PC-3 (cell line): ENCODE results near the gene TNFRSF18. TPM values are rescaled to one million over a fixed set of nuclear protein-coding genes. Genes with fewer than 3 reads are reported as not detected.

Source experiments
- ATAC-seq: fragments of 200-7000 bp; cut with Tn5 transposase; 2 replicates; pipeline ENCODE4 v1.9.1; 2020; ENCODE audit warnings: mild to moderate bottlenecking, moderate library complexity
- BruUV-seq: library from RNA; stranded (reverse); fragments of 400-500 nt; replicated peaks from 2 replicates; lab custom pipeline; 2021; lab: Mats Ljungman, UMichigan
- CTCF ChIA-PET: fragments of 300-600 bp; sonication (Branson Sonifier 250); formaldehyde crosslinking; loops from one replicate; lab custom pipeline; 2022; ENCODE audit warnings: antibody characterized with exemption; lab: Charles Lee
- POLR2A ChIA-PET: fragments of 300-600 bp; sonication (Branson Sonifier 250); formaldehyde crosslinking; loops from one replicate; lab custom pipeline; 2022; ENCODE audit warnings: antibody characterized with exemption; ENCODE audit not compliant: unreplicated experiment; lab: Charles Lee
- DNase-seq: peaks from one replicate; pipeline ENCODE4 v3.0.0-alpha.2; 2015
- H2AFZ ChIP-seq: fragments of 300-600 bp; sonication (generic); 2 replicates; pipeline ENCODE4 v1.6.0; 2016; ENCODE audit warnings: antibody characterized with exemption, low read length
- H3F3A ChIP-seq: fragments of 300-600 bp; sonication (generic); one replicate; pipeline ENCODE4 v1.6.0; 2017; ENCODE audit warnings: antibody characterized with exemption, low read length, control low read depth, mild to moderate bottlenecking; ENCODE audit not compliant: unreplicated experiment
- H3K27ac ChIP-seq: fragments of 300-600 bp; sonication (generic); 2 replicates; pipeline ENCODE4 v1.5.1; 2016; ENCODE audit warnings: mild to moderate bottlenecking, low read length
- H3K27me3 ChIP-seq: fragments of 300-600 bp; sonication (generic); 2 replicates; pipeline ENCODE4 v1.6.1; 2016; ENCODE audit warnings: low read length, mixed read lengths
- H3K36me3 ChIP-seq: fragments of 300-600 bp; sonication (generic); 2 replicates; pipeline ENCODE4 v1.6.1; 2016; ENCODE audit warnings: low read depth, mixed run types, low read length, mixed read lengths
- H3K4me1 ChIP-seq: fragments of 300-600 bp; sonication (generic); 2 replicates; pipeline ENCODE4 v1.5.1; 2016; ENCODE audit warnings: low read length; ENCODE audit not compliant: insufficient read depth
- H3K4me2 ChIP-seq: fragments of 300-600 bp; sonication (generic); 2 replicates; pipeline ENCODE4 v1.6.0; 2016; ENCODE audit warnings: low read length
- H3K4me3 ChIP-seq: fragments of 300-600 bp; sonication (generic); 2 replicates; pipeline ENCODE4 v1.5.1; 2016; ENCODE audit warnings: mild to moderate bottlenecking, low read length, mixed read lengths
- H3K79me2 ChIP-seq: fragments of 300-600 bp; sonication (generic); 2 replicates; pipeline ENCODE4 v1.6.1; 2017; ENCODE audit warnings: low read length, mixed read lengths
- H3K9ac ChIP-seq: fragments of 300-600 bp; sonication (generic); 2 replicates; pipeline ENCODE4 v1.6.0; 2016; ENCODE audit warnings: mild to moderate bottlenecking, low read length
- H3K9me2 ChIP-seq: fragments of 300-600 bp; sonication (generic); replicated peaks from 2 replicates; pipeline ENCODE4 v1.6.1; 2016; ENCODE audit warnings: mixed run types, low read length, mixed read lengths
- H3K9me3 ChIP-seq: fragments of 300-600 bp; sonication (generic); 2 replicates; pipeline ENCODE4 v1.6.1; 2016; ENCODE audit warnings: low read length, mixed read lengths
- H4K20me1 ChIP-seq: fragments of 300-600 bp; sonication (generic); 2 replicates; pipeline ENCODE4 v1.6.1; 2016; ENCODE audit warnings: low read length, mixed read lengths
- CTCF ChIP-seq: fragments of 300-600 bp; sonication (generic); conservative IDR thresholded peaks from 2 replicates; pipeline ENCODE4 v1.5.1; 2017; ENCODE audit warnings: antibody characterized with exemption, low read depth, mild to moderate bottlenecking, low read length
- EZH2 ChIP-seq: fragments of 300-600 bp; sonication (generic); IDR thresholded peaks from one replicate; pipeline ENCODE4 v1.6.1; 2017; ENCODE audit warnings: antibody characterized with exemption, mild to moderate bottlenecking, low read length; ENCODE audit not compliant: unreplicated experiment
- EZH2phosphoT487 ChIP-seq: fragments of 300-600 bp; sonication (generic); IDR thresholded peaks from 2 replicates; pipeline ENCODE4 v1.6.1; 2018; ENCODE audit warnings: mild to moderate bottlenecking, antibody characterized with exemption, low read length, borderline replicate concordance
- intact Hi-C: fragments of 100-400 bp; cut with micrococcal nuclease; formaldehyde crosslinking; loops from 2 replicates; pipeline ENCODE4 v1.9.0; 2023
- total RNA-seq: library from RNA; depleted of rRNA; stranded (reverse); fragments of >200 nt; gene quantifications from 2 replicates; pipeline ENCODE4 v1.2.3, GENCODE V29; 2014

The TNFRSF18 gene
- total RNA-seq, 1 experiment from 2014 or later, result 87.2 TPM

DNA sequence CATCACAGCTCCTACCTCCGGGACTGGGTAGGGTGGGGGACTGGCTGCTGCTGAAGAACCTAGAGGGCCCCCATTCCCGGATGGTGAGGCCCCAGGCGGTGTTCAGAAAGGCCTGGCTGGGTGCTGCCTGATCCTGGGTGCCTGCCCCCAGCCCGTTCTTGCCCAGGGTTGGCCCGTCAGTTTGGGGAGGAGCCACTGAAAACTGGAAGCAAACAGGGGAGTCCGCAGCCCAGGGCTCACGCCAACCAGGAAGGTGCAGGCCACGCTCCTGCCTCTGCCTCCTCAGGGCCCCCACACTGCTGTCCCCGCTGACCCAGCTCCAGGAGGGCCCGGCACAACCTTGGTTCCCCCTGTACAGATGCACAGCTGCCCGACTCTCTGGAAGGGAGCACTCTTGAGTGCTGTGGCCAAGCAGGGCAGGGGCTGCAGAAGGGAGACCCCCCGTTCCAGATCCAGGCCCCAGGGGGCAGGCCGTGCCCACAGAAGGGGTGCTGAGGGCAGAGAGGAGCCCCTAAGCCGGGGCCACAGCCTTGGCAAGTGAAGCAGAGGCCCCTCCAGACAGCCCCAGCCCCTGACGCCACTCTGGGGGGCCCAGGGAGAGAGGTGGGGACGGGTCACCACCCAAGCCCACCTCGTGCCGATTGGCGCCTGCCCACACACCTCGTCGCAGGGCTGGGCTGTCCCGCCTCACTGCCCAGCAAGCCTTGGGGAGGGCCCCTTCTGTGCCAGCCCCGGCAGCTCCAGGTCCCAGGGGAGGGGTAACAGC, 34.6 kb upstream of the TNFRSF18 start:
- Histone ChIP-seq H3K9me3 (no peaks in the 10 kb centered on the region), H3K4me1 (peaks cover 41% of the 10 kb centered on the region), H3K36me3 (no peaks in the 10 kb centered on the region), H3K9me2 (no peaks in the 10 kb centered on the region), H3K27ac (no peak overlapping the region), H3K9ac (no peak overlapping the region), H3K79me2 (no peaks in the 10 kb centered on the region), H3K4me2 (no peak overlapping the region), H4K20me1 (no peaks in the 10 kb centered on the region), H3K27me3 (no peaks in the 10 kb centered on the region), H2AFZ (no peak overlapping the region), H3K4me3 (no peak overlapping the region), H3F3A (no peaks in the 10 kb centered on the region)
- CTCF ChIA-PET, result no interaction called here
- no TSS peak for BruUV-seq
- POLR2A ChIA-PET, result interaction anchor here (0.6 kb wide), 1 partner anchor 35 kb away, joined by 11 read pairs; no protein-coding TSS in a partner anchor
- ATAC-seq (no peak), DNase-seq (no peak)
- intact Hi-C loops, result no loop called here
- TF ChIP-seq EZH2, result no peak
- TF ChIP-seq EZH2phosphoT487, result no peak
- TF ChIP-seq CTCF, result no peak

GRCh38 chr1:1240348-1240732, 33.9 kb upstream of the TNFRSF18 start:
- H3K9me3 ChIP-seq, result no peaks in the 10 kb centered on the region
- CTCF ChIA-PET, result interaction anchor here (1.7 kb wide), 1 partner anchor 24 kb away, joined by 4 read pairs; no protein-coding TSS in a partner anchor
- POLR2A ChIA-PET, result no interaction called here
- H3K79me2 ChIP-seq, result peaks cover 4% of the 10 kb centered on the region
- H2AFZ ChIP-seq, result no peak overlapping the region
- H3K4me2 ChIP-seq, result no peak overlapping the region; the same call in 1 of the 2 replicates
- no peaks in the 10 kb centered on the region for H4K20me1 ChIP-seq
- H3F3A ChIP-seq, result no peaks in the 10 kb centered on the region
- intact Hi-C loops, result no loop called here
- no peaks in the 10 kb centered on the region for H3K27me3 ChIP-seq
- TF ChIP-seq CTCF (no peak), EZH2phosphoT487 (no peak)
- BruUV-seq, result no TSS peak
- H3K9me2 ChIP-seq, result no peaks in the 10 kb centered on the region
- DNase-seq, result no peak
- ATAC-seq, result no peak
- H3K9ac ChIP-seq, result no peak overlapping the region
- H3K4me3 ChIP-seq, result no peak overlapping the region
- H3K4me1 ChIP-seq, result peaks cover 43% of the 10 kb centered on the region
- H3K27ac ChIP-seq, result no peak overlapping the region
- H3K36me3 ChIP-seq, result no peaks in the 10 kb centered on the region
